ENCODE measurements around the gene DDX31.
A peak's percentile ranks its signal among the peaks of the same experiment; 100 is the strongest.

DDX31 gene

GRCh38 chr9:132671620-132672412, 2.0 kb upstream of the DDX31 start:
- DNase-seq, result no peak

- DNase-seq, result peak; percentile 45 to 52
Measured at GRCh38 chr9:132670457-132671391, 941 bp upstream of the DDX31 start, which contains the start of gene GTF3C4. Gene GTF3C4 (plus strand): TSS chr9:132670464. CDS start chr9:132670599, 135 bp downstream.

- no peak for DNase-seq
Measured at GRCh38 chr9:132669319-132669697, 475 bp downstream of the DDX31 start.

GRCh38 chr9:132663851-132664250, 5.9 kb downstream of the DDX31 start:
- no peak for DNase-seq

- no peak for DNase-seq
Measured at GRCh38 chr9:132663117-132663516, 6.7 kb downstream of the DDX31 start.

- DNase-seq, result no peak
Measured at GRCh38 chr9:132662152-132662945, 7.4 kb downstream of the DDX31 start.

GRCh38 chr9:132656299-132656698, 13.5 kb downstream of the DDX31 start:
- DNase-seq, result no peak

- no peak for DNase-seq
Measured at GRCh38 chr9:132651259-132651658, 18.5 kb downstream of the DDX31 start.

- DNase-seq, result no peak
Measured at GRCh38 chr9:132648685-132649084, 21.1 kb downstream of the DDX31 start.

- DNase-seq, result no peak
Measured at GRCh38 chr9:132648283-132648682, 21.5 kb downstream of the DDX31 start.

GRCh38 chr9:132647806-132648205, 22.0 kb downstream of the DDX31 start:
- DNase-seq, result no peak

GRCh38 chr9:132647355-132647754, 22.4 kb downstream of the DDX31 start:
- DNase-seq, result no peak

GRCh38 chr9:132646726-132647125, 23.1 kb downstream of the DDX31 start:
- no peak for DNase-seq

GRCh38 chr9:132645711-132646110, 24.1 kb downstream of the DDX31 start:
- DNase-seq, result no peak

- no peak for DNase-seq
Measured at GRCh38 chr9:132645306-132645705, 24.5 kb downstream of the DDX31 start.

- DNase-seq, result no peak
Measured at GRCh38 chr9:132644251-132644650, 25.5 kb downstream of the DDX31 start.

- no peak for DNase-seq
Measured at GRCh38 chr9:132641216-132641615, 28.6 kb downstream of the DDX31 start.

GRCh38 chr9:132639322-132639721, 30.5 kb downstream of the DDX31 start:
- DNase-seq, result no peak

GRCh38 chr9:132638240-132638639, 31.5 kb downstream of the DDX31 start:
- DNase-seq, result no peak

GRCh38 chr9:132637801-132638200, 32.0 kb downstream of the DDX31 start:
- DNase-seq, result no peak

GRCh38 chr9:132637351-132637750, 32.4 kb downstream of the DDX31 start:
- DNase-seq, result no peak

- DNase-seq, result no peak
Measured at GRCh38 chr9:132634327-132634726, 35.5 kb downstream of the DDX31 start.

All from stimulated activated CD4-positive, alpha-beta T cell treated with anti-CD3 and anti-CD28 coated beads, Interleukin-2, amount 100 ng/mL, for 24 hours (primary cell).